ENCODE data around the gene CFAP299. TPM values are rescaled to one million over a fixed set of nuclear protein-coding genes. Genes with fewer than 3 reads are reported as not detected.

CFAP299 gene
- total and polyA plus RNA-seq, 2 donors (not counting 3 experiments of a cell fraction or from before 2014, with no cell fraction given) = not detected

- Histone ChIP-seq H3K27ac (ENCODE audit: insufficient read depth, low read depth, low read length) (no peak overlapping the region), H2AFZ (ENCODE audit: low read depth, low read length) (no peak overlapping the region), H3K27me3 (ENCODE audit: control insufficient read depth in 2 of 2, insufficient read depth in 2 of 2, low read length in 2 of 2) (no peaks in the 10 kb centered on the region), H4K20me1 (replicated peaks; ENCODE audit: control insufficient read depth, extremely low read depth, insufficient read depth, low read length) (no peaks in the 10 kb centered on the region), H3K4me3 (replicated peaks in 1 of 3; ENCODE audit: insufficient read depth in 1 of 3, low read depth in 1 of 3, low read length in 3 of 3) (no peak overlapping the region), H3K9ac (replicated peaks; ENCODE audit: extremely low read depth, insufficient read depth, low read length) (no peak overlapping the region), H3K4me2 (ENCODE audit: insufficient read depth, low read length) (no peak overlapping the region), H3K9me3 (replicated peaks; ENCODE audit: control insufficient read depth, insufficient read depth, low read length) (no peaks in the 10 kb centered on the region), H3K4me1 (ENCODE audit: control insufficient read depth, extremely low read depth, insufficient read depth, low read length) (no peaks in the 10 kb centered on the region), H3K79me2 (ENCODE audit: control insufficient read depth, insufficient read depth, low read length) (no peaks in the 10 kb centered on the region), H3K9me1 (replicated peaks; ENCODE audit: control insufficient read depth, extremely low read depth, insufficient read depth, low read length) (no peaks in the 10 kb centered on the region), H3K36me3 (ENCODE audit: control insufficient read depth in 2 of 2, extremely low read depth in 1 of 2, insufficient read depth in 2 of 2, low read length in 2 of 2) (no peaks in the 10 kb centered on the region)
- BruUV-seq (replicated peaks) = no TSS peak
- ChIA-PET POLR2A (no interaction called here), CTCF (no interaction called here)
- intact Hi-C loops (cut with micrococcal nuclease) = no loop called here
- dilution Hi-C loops (cut with MboI; ENCODE audit: extremely low pct_ligation_motif_present, low sequenced_read_pairs) = no loop called here
- DNase-seq (ENCODE audit: low read depth, low spot score) (no peak), FAIRE-seq (no peak)
- TF ChIP-seq EZH2 (IDR thresholded peaks at IDR 0.05; ENCODE audit: borderline replicate concordance, low read depth, low read length, severe bottlenecking) = no peak
- TF ChIP-seq GATA2 (IDR thresholded peaks at IDR 0.05; ENCODE audit: insufficient read depth, insufficient read length, low read depth, low read length) = no peak
- no peak for TF ChIP-seq POLR2AphosphoS5 (IDR thresholded peaks at IDR 0.05; ENCODE audit: insufficient read depth, low read depth, low read length)
- no peak for TF ChIP-seq MYC (IDR thresholded peaks at IDR 0.05; ENCODE audit: low read depth, low read length)
- no peak for TF ChIP-seq CTCF (IDR thresholded peaks at IDR 0.05; ENCODE audit: extremely low read depth in 1 of 2, insufficient read depth in 1 of 2, low read depth in 1 of 2, low read length in 2 of 2)
- no peak for TF ChIP-seq JUN (IDR thresholded peaks at IDR 0.05; ENCODE audit: borderline replicate concordance, insufficient read depth, insufficient read length, low read depth)
These were observed 154.3 kb downstream of the CFAP299 start for GRCh38 chr4:80489798-80490197.

DNA sequence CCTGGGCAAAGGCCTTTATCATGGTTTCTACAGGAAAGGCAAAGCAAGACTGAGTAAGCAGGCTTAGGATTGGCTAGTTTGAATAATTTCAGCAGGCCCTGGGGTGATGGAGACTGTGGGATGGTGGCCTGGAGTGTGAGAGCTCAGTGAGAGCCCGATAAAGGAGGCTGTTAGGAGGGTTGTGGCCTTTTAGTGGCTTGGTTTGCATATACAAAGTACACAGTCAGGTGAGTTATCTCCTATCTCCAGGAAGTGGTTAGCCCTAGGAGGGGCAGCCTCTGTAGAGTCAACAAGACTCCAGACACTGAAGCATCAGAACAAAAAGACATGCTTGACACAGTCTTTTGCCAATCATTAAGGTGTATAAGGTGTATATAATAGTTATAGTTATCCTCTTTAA, 157.2 kb downstream of the CFAP299 start:
- CTCF ChIA-PET = no interaction called here
- H3K79me2 ChIP-seq (ENCODE audit: control insufficient read depth, insufficient read depth, low read length) = no peaks in the 10 kb centered on the region
- no peaks in the 10 kb centered on the region for H3K9me3 ChIP-seq (replicated peaks; ENCODE audit: control insufficient read depth, insufficient read depth, low read length)
- FAIRE-seq (no peak), DNase-seq (ENCODE audit: low read depth, low spot score) (no peak)
- POLR2A ChIA-PET = no interaction called here
- no peaks in the 10 kb centered on the region for H3K9me1 ChIP-seq (replicated peaks; ENCODE audit: control insufficient read depth, extremely low read depth, insufficient read depth, low read length)
- no peak for TF ChIP-seq JUN (IDR thresholded peaks at IDR 0.05; ENCODE audit: borderline replicate concordance, insufficient read depth, insufficient read length, low read depth)
- no peak for TF ChIP-seq GATA2 (IDR thresholded peaks at IDR 0.05; ENCODE audit: insufficient read depth, insufficient read length, low read depth, low read length)
- no peak for TF ChIP-seq CTCF (IDR thresholded peaks at IDR 0.05; ENCODE audit: extremely low read depth in 1 of 2, insufficient read depth in 1 of 2, low read depth in 1 of 2, low read length in 2 of 2)
- TF ChIP-seq, protein P1, sequence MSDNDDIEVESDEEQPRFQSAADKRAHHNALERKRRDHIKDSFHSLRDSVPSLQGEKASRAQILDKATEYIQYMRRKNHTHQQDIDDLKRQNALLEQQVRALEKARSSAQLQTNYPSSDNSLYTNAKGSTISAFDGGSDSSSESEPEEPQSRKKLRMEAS (IDR thresholded peaks at IDR 0.05; ENCODE audit: insufficient read depth, insufficient read length) = no peak
- no peak for TF ChIP-seq POLR2AphosphoS5 (IDR thresholded peaks at IDR 0.05; ENCODE audit: insufficient read depth, low read depth, low read length)
- TF ChIP-seq POLR2A (IDR thresholded peaks at IDR 0.05; ENCODE audit: low read depth, low read length) = no peak
- TF ChIP-seq MYC (IDR thresholded peaks at IDR 0.05; ENCODE audit: low read depth, low read length) = no peak
- no peak for TF ChIP-seq EZH2 (IDR thresholded peaks at IDR 0.05; ENCODE audit: borderline replicate concordance, low read depth, low read length, severe bottlenecking)
- TF ChIP-seq FOS (IDR thresholded peaks at IDR 0.05; ENCODE audit: borderline replicate concordance, insufficient read depth, low read length) = no peak
- no peaks in the 10 kb centered on the region for H4K20me1 ChIP-seq (replicated peaks; ENCODE audit: control insufficient read depth, extremely low read depth, insufficient read depth, low read length)
- H3K4me3 ChIP-seq (replicated peaks in 1 of 3; ENCODE audit: insufficient read depth in 1 of 3, low read depth in 1 of 3, low read length in 3 of 3) = no peak overlapping the region
- dilution Hi-C loops (cut with MboI; ENCODE audit: extremely low pct_ligation_motif_present, low sequenced_read_pairs) (no loop called here), intact Hi-C loops (cut with micrococcal nuclease) (no loop called here)
- BruUV-seq (replicated peaks) = no TSS peak
- no peak overlapping the region for H3K27ac ChIP-seq (ENCODE audit: insufficient read depth, low read depth, low read length)
- H3K36me3 ChIP-seq (ENCODE audit: control insufficient read depth in 2 of 2, extremely low read depth in 1 of 2, insufficient read depth in 2 of 2, low read length in 2 of 2) = no peaks in the 10 kb centered on the region
- H3K4me1 ChIP-seq (ENCODE audit: control insufficient read depth, extremely low read depth, insufficient read depth, low read length) = no peaks in the 10 kb centered on the region
- H3K27me3 ChIP-seq (ENCODE audit: control insufficient read depth in 2 of 2, insufficient read depth in 2 of 2, low read length in 2 of 2) = no peaks in the 10 kb centered on the region
- no peak overlapping the region for H3K9ac ChIP-seq (replicated peaks; ENCODE audit: extremely low read depth, insufficient read depth, low read length)
- no peak overlapping the region for H2AFZ ChIP-seq (ENCODE audit: low read depth, low read length)
- no peak overlapping the region for H3K4me2 ChIP-seq (ENCODE audit: insufficient read depth, low read length)

Measured in endothelial cell of umbilical vein (primary cell).